Upper lobe of left lung (tissue), 6 donors: ENCODE measurements around the gene TRAK2. TPM values are rescaled to one million over a fixed set of nuclear protein-coding genes. Genes with fewer than 3 reads are reported as not detected.
"Not testable (repeated sequence)": the region's sequence is repeated elsewhere in the genome, so short reads cannot be mapped to it uniquely, and the experiment has no call there.

Experiments
- ATAC-seq, 2 donors: fragments of 200-7000 bp; cut with Tn5 transposase; one replicate each; pipeline ENCODE4 v1.9.1; 2022; ENCODE audit warnings: mild to moderate bottlenecking in 2 of 2, moderate library complexity in 2 of 2; ENCODE audit not compliant: low FRiP score in 2 of 2
- DNase-seq, 2 donors: peaks; one replicate each; pipeline ENCODE4 v3.0.0-alpha.2; 2019 to 2020
- H3K27ac ChIP-seq, 4 donors: fragments of 200-600 bp; sonication (generic); one replicate each; pipeline ENCODE4 v1.5.1; 2016 to 2019
- H3K27me3 ChIP-seq, 4 donors: fragments of 200-600 bp; sonication (generic); one replicate each; pipeline ENCODE4 v1.5.1; 2017 to 2019
- H3K36me3 ChIP-seq, 4 donors: fragments of 200-600 bp; sonication (generic); one replicate each; pipeline ENCODE4 v1.5.1; 2016 to 2019
- H3K4me1 ChIP-seq, 4 donors: fragments of 200-600 bp; sonication (generic); one replicate each; pipeline ENCODE4 v1.5.1; 2018 to 2019
- H3K4me3 ChIP-seq, 4 donors: fragments of 200-600 bp; sonication (generic); one replicate each; pipeline ENCODE4 v1.5.1; 2017 to 2019; ENCODE audit warnings: mild to moderate bottlenecking in 2 of 4, moderate library complexity in 1 of 4
- H3K9me3 ChIP-seq, 4 donors: fragments of 200-600 bp; sonication (generic); one replicate each; pipeline ENCODE4 v1.5.1; 2018 to 2019
- CTCF ChIP-seq, 6 experiments: fragments of 450-650 bp in 4 of 6; fragments of 200-600 bp in 2 of 6; sonication (generic) in 2 of 6; IDR thresholded peaks; one replicate each; pipeline ENCODE4 v1.5.1; 2016 to 2019; ENCODE audit warnings: antibody characterized with exemption in 6 of 6
- EP300 ChIP-seq, 4 donors: sonication (generic); formaldehyde crosslinking; IDR thresholded peaks; one replicate each; pipeline ENCODE4 v1.5.1; 2017; ENCODE audit warnings: antibody characterized with exemption in 4 of 4, control low read depth in 2 of 4
- POLR2A ChIP-seq, 4 donors: fragments of 450-650 bp; IDR thresholded peaks; one replicate each; pipeline ENCODE4 v1.5.1; 2016 to 2017; ENCODE audit warnings: antibody characterized with exemption in 4 of 4, mild to moderate bottlenecking in 2 of 4
- POLR2AphosphoS5 ChIP-seq, 2 donors: sonication (generic); formaldehyde crosslinking; IDR thresholded peaks; one replicate each; pipeline ENCODE4 v1.5.1; 2017; ENCODE audit warnings: antibody characterized with exemption in 2 of 2
- WGBS, 2 donors: methylation state at CpG; one replicate each; pipeline ENCODE4 v1.1.5; 2017 to 2018; 5-methylcytosine and 5-hydroxymethylcytosine counted together
- total RNA-seq, 6 donors: library from RNA; depleted of rRNA in 4 of 6; stranded (reverse); fragments of >200 nt in 4 of 6; gene quantifications; one replicate each; pipeline versions ENCODE4 v1.1.0 to v1.2.1, GENCODE V29; 2016 to 2021
- donor health status: DM: no; HTN: no; CAD: no; lungs with moderate emphysema.
- donor health status: DM: no; HTN: yes; CAD: no; lungs with severe emphysema.

The TRAK2 gene
- total RNA-seq, 6 donors from 2014 or later, result 23.5 to 58.7 (median 47.0) TPM

GRCh38 chr2:201396595-201396994 is 54.7 kb downstream of the TRAK2 start:
- no peak for DNase-seq
- TF ChIP-seq EP300 (IDR thresholded peaks at IDR 0.05), result no peak
- no peak for TF ChIP-seq CTCF (IDR thresholded peaks at IDR 0.05)
- TF ChIP-seq POLR2A (IDR thresholded peaks at IDR 0.05), result no peak
- TF ChIP-seq POLR2AphosphoS5 (IDR thresholded peaks at IDR 0.05), result no peak
- ATAC-seq, result no peak
- Histone ChIP-seq H3K9me3 (no peaks in the 10 kb centered on the region), H3K27me3 (no peaks in the 10 kb centered on the region), H3K36me3 (peaks cover 0 to 76% (median 43%) of the 10 kb centered on the region in 4 donors), H3K4me3 (no peak overlapping the region), H3K4me1 (peaks cover 0 to 6% (median 3%) of the 10 kb centered on the region in 4 donors), H3K27ac (no peak overlapping the region)
- WGBS, 2 donors, result 93 to 96% methylated on average over 8 of the region's 8 CpGs

GRCh38 chr2:201383136-201383535 is 68.1 kb downstream of the TRAK2 start:
- peaks cover 15 to 96% (median 28%) of the 10 kb centered on the region in 4 donors for H3K36me3 ChIP-seq

GRCh38 chr2:201378496-201379397 is 72.5 kb downstream of the TRAK2 start:
- no peaks in the 10 kb centered on the region for H3K27me3 ChIP-seq
- H3K27ac ChIP-seq, result no peak overlapping the region

More at GRCh38 chr2:201383136-201383535, 68.1 kb downstream of the TRAK2 start:
- Histone ChIP-seq H3K9me3 (no peaks in the 10 kb centered on the region), H3K27ac (no peak overlapping the region), H3K4me3 (no peak overlapping the region), H3K27me3 (no peaks in the 10 kb centered on the region), H3K4me1 (no peaks in the 10 kb centered on the region)
- TF ChIP-seq CTCF (IDR thresholded peaks at IDR 0.05), result no peak
- no peak for TF ChIP-seq POLR2AphosphoS5 (IDR thresholded peaks at IDR 0.05)
- no peak for TF ChIP-seq EP300 (IDR thresholded peaks at IDR 0.05)
- TF ChIP-seq POLR2A (IDR thresholded peaks at IDR 0.05), result no peak
- ATAC-seq (peak in 1 of 2 donors; percentile 45), DNase-seq (no peak)
- WGBS, 2 donors, result 86 to 88% methylated on average over 1 of the region's 1 CpG

GRCh38 chr2:201377218-201377617 is 74.0 kb downstream of the TRAK2 start:
- DNase-seq (no peak), ATAC-seq (no peak)
- Histone ChIP-seq H3K27ac (no peak overlapping the region), H3K36me3 (peaks cover 6 to 52% (median 8%) of the 10 kb centered on the region in 4 donors), H3K4me1 (no peaks in the 10 kb centered on the region), H3K27me3 (no peaks in the 10 kb centered on the region), H3K4me3 (no peak overlapping the region), H3K9me3 (no peaks in the 10 kb centered on the region)
- 93 to 100% methylated on average over 3 of the region's 3 CpGs for WGBS, 2 donors
- TF ChIP-seq EP300 (IDR thresholded peaks at IDR 0.05) (no peak), POLR2A (IDR thresholded peaks at IDR 0.05) (no peak)

More at GRCh38 chr2:201378496-201379397, 72.5 kb downstream of the TRAK2 start:
- Histone ChIP-seq H3K4me3 (no peak overlapping the region), H3K36me3 (peaks cover 7 to 66% (median 10%) of the 10 kb centered on the region in 4 donors), H3K4me1 (no peaks in the 10 kb centered on the region), H3K9me3 (no peaks in the 10 kb centered on the region)
- DNase-seq (no peak), ATAC-seq (no peak)
- WGBS, 2 donors, result 93 to 94% methylated on average over 5 of the region's 5 CpGs
- TF ChIP-seq POLR2AphosphoS5 (IDR thresholded peaks at IDR 0.05) (no peak), EP300 (IDR thresholded peaks at IDR 0.05) (no peak), CTCF (IDR thresholded peaks at IDR 0.05) (no peak), POLR2A (IDR thresholded peaks at IDR 0.05) (no peak)

GRCh38 chr2:201369775-201370174 is 81.5 kb downstream of the TRAK2 start:
- Histone ChIP-seq H3K9me3 (no peaks in the 10 kb centered on the region), H3K4me1 (no peaks in the 10 kb centered on the region), H3K36me3 (peaks cover 0 to 21% (median 0%) of the 10 kb centered on the region in 4 donors), H3K27ac (no peak overlapping the region), H3K27me3 (no peaks in the 10 kb centered on the region), H3K4me3 (no peak overlapping the region)
- 84 to 92% methylated on average over 8 to 11 of the region's 11 CpGs for WGBS, 2 donors
- no peak for ATAC-seq
- no peak for DNase-seq
- TF ChIP-seq POLR2AphosphoS5 (IDR thresholded peaks at IDR 0.05) (no peak), CTCF (IDR thresholded peaks at IDR 0.05) (no peak), POLR2A (IDR thresholded peaks at IDR 0.05) (no peak), EP300 (IDR thresholded peaks at IDR 0.05) (no peak)

- H3K4me3 ChIP-seq, H3K27ac ChIP-seq, DNase-seq, H3K27me3 ChIP-seq, H3K9me3 ChIP-seq, ATAC-seq, H3K4me1 ChIP-seq: not testable (repeated sequence)
- peaks cover 0 to 26% (median 0%) of the 10 kb centered on the region in 4 donors for H3K36me3 ChIP-seq
- WGBS, 2 donors, result 93 to 97% methylated on average over 7 to 8 of the region's 8 CpGs
Observed at GRCh38 chr2:201369318-201369717, 81.9 kb downstream of the TRAK2 start.
